HG03159 (cell line): ENCODE measurements around the gene MVB12B.
"Not testable (repeated sequence)": the region's sequence is repeated elsewhere in the genome, so short reads cannot be mapped to it uniquely, and the experiment has no call there.

Source experiments
- ATAC-seq: cut with Tn5 transposase; IDR thresholded peaks from one replicate; pipeline ENCODE4 v1.9.1; 2021; ENCODE audit warnings: mild to moderate bottlenecking, moderate library complexity; ENCODE audit not compliant: unreplicated experiment

Gene MVB12B

GRCh38 chr9:126551812-126552211, 225.2 kb downstream of the MVB12B start:
- ATAC-seq: no peak

GRCh38 chr9:126554292-126554691, 227.7 kb downstream of the MVB12B start:
- no peak for ATAC-seq

- not testable (repeated sequence) for ATAC-seq
These were observed 228.8 kb downstream of the MVB12B start for GRCh38 chr9:126555421-126555820.
